H1 (cell line): ENCODE results near the gene RASAL2. TPM values are rescaled to one million over a fixed set of nuclear protein-coding genes. Genes with fewer than 3 reads are reported as not detected.

ENCODE experiments used
- CTCF ChIA-PET: fragments of 300-600 bp; sonication (Branson Sonifier 250); formaldehyde crosslinking; loops from one replicate; lab custom pipeline; 2021; ENCODE audit not compliant: partially characterized antibody; lab: Charles Lee
- POLR2A ChIA-PET: fragments of 300-600 bp; sonication (Branson Sonifier 250); formaldehyde crosslinking; loops from one replicate; lab custom pipeline; 2021; ENCODE audit warnings: inconsistent platforms; ENCODE audit not compliant: partially characterized antibody; lab: Charles Lee
- DNase-seq, 2 experiments: peaks; one replicate each; pipeline versions ENCODE4 v3.0.0 to v3.0.0-alpha.2; 2010 to 2022; ENCODE audit warnings: low spot score in 2 of 2, low read depth in 1 of 2, mixed read lengths in 1 of 2
- FAIRE-seq: peaks from 2 replicates; lab custom pipeline; 2011; peaks lifted over from hg19 to GRCh38; lab: Jason Lieb, UNC
- H2AFZ ChIP-seq: 2 replicates; pipeline ENCODE4 v1.8.1; 2012; ENCODE audit warnings: low read length, inconsistent platforms
- H2AK5ac ChIP-seq: 2 replicates; pipeline ENCODE4 v1.6.1; 2013; ENCODE audit warnings: low read depth, low read length
- H2BK120ac ChIP-seq: replicated peaks from 2 replicates; pipeline ENCODE3; 2013; ENCODE audit warnings: low read depth, low read length, inconsistent platforms
- H2BK12ac ChIP-seq: 2 replicates; pipeline ENCODE4 v1.6.1; 2013; ENCODE audit warnings: low read depth, low read length
- H2BK15ac ChIP-seq: 2 replicates; pipeline ENCODE4 v1.6.1; 2013; ENCODE audit warnings: low read length
- H2BK20ac ChIP-seq: 2 replicates; pipeline ENCODE4 v1.6.1; 2013; ENCODE audit warnings: low read length
- H2BK5ac ChIP-seq: 2 replicates; pipeline ENCODE4 v1.6.1; 2013; ENCODE audit warnings: low read depth, low read length
- H3K14ac ChIP-seq: 2 replicates; pipeline ENCODE4 v1.6.1; 2013; ENCODE audit warnings: inconsistent platforms; ENCODE audit not compliant: insufficient read length
- H3K18ac ChIP-seq: 2 replicates; pipeline ENCODE4 v1.6.1; 2013; ENCODE audit warnings: low read length; ENCODE audit errors: extremely low read depth
- H3K23ac ChIP-seq: 2 replicates; pipeline ENCODE4 v1.6.1; 2013; ENCODE audit warnings: inconsistent platforms; ENCODE audit not compliant: insufficient read length
- H3K23me2 ChIP-seq: 2 replicates; pipeline ENCODE4 v1.6.1; 2013; ENCODE audit warnings: low read depth, low read length
- H3K27ac ChIP-seq: 2 replicates; pipeline ENCODE4 v1.6.1; 2011; ENCODE audit warnings: low read depth, low read length, inconsistent platforms
- H3K27me3 ChIP-seq, 4 experiments: replicated peaks in 1 of 4; 1 replicate in 1 of 4; 2 replicates in 3 of 4; pipeline versions ENCODE4 v1.6.1 to v1.8.1; 2011 to 2013; ENCODE audit warnings: low read length in 3 of 4, mild to moderate bottlenecking in 3 of 4, inconsistent platforms in 2 of 4, mixed read lengths in 2 of 4, moderate library complexity in 1 of 4; ENCODE audit not compliant: control insufficient read depth in 3 of 4, insufficient read depth in 3 of 4; ENCODE audit errors: extremely low read depth in 1 of 4
- H3K36me3 ChIP-seq, 4 experiments: 2 replicates each; pipeline versions ENCODE4 v1.6.1 to v1.8.1; 2011 to 2013; ENCODE audit warnings: mild to moderate bottlenecking in 4 of 4, low read length in 3 of 4, moderate library complexity in 2 of 4, control low read depth in 1 of 4, inconsistent platforms in 1 of 4; ENCODE audit not compliant: insufficient read depth in 4 of 4, control insufficient read depth in 2 of 4
- H3K4ac ChIP-seq: replicated peaks from 2 replicates; pipeline ENCODE3; 2013; ENCODE audit warnings: low read length, low read depth, mixed read lengths, inconsistent platforms; ENCODE audit not compliant: insufficient read length
- H3K4me1 ChIP-seq, 4 experiments: replicated peaks in 1 of 4; 1 replicate in 1 of 4; 2 replicates in 3 of 4; pipeline versions ENCODE4 v1.6.1 to v1.8.1; 2011 to 2013; ENCODE audit warnings: low read length in 3 of 4, inconsistent platforms in 2 of 4, mixed read lengths in 1 of 4; ENCODE audit not compliant: insufficient read depth in 4 of 4, control insufficient read depth in 3 of 4
- H3K4me2 ChIP-seq, 2 experiments: 2 replicates each; pipeline versions ENCODE4 v1.6.1 to v1.8.1; 2011 to 2013; ENCODE audit warnings: low read depth in 2 of 2, low read length in 2 of 2, control low read depth in 1 of 2, inconsistent platforms in 1 of 2, mild to moderate bottlenecking in 1 of 2; ENCODE audit not compliant: insufficient read depth in 1 of 2
- H3K4me3 ChIP-seq, 4 experiments: fragments of 200-600, 300-600 bp in 1 of 4; sonication (generic), shearing (Covaris generic), sonication (Bioruptor Twin) in 1 of 4; 2 replicates each; pipeline versions ENCODE4 v1.5.1 to v1.8.1; 2011 to 2016; ENCODE audit warnings: low read length in 4 of 4, low read depth in 3 of 4, control low read depth in 2 of 4, inconsistent platforms in 2 of 4, mild to moderate bottlenecking in 2 of 4, mixed read lengths in 1 of 4, moderate library complexity in 1 of 4; ENCODE audit not compliant: insufficient read depth in 2 of 4; ENCODE audit errors: extremely low read depth in 1 of 4
- H3K56ac ChIP-seq: replicated peaks from 2 replicates; pipeline ENCODE3; 2013; ENCODE audit warnings: low read depth, mild to moderate bottlenecking, mixed read lengths, low read length, inconsistent platforms; ENCODE audit not compliant: insufficient read length
- H3K79me1 ChIP-seq: 2 replicates; pipeline ENCODE4 v1.6.1; 2013; ENCODE audit warnings: low read depth, low read length, control low read depth
- H3K79me2 ChIP-seq, 2 experiments: 2 replicates each; pipeline versions ENCODE4 v1.6.1 to v1.8.1; 2012 to 2013; ENCODE audit warnings: low read length in 2 of 2, mild to moderate bottlenecking in 2 of 2, inconsistent platforms in 1 of 2; ENCODE audit not compliant: insufficient read depth in 2 of 2, control insufficient read depth in 1 of 2
- H3K9ac ChIP-seq, 4 experiments: replicated peaks in 1 of 4; 1 replicate in 1 of 4; 2 replicates in 3 of 4; pipeline versions ENCODE4 v1.6.1 to v1.8.1; 2011 to 2013; ENCODE audit warnings: low read depth in 3 of 4, low read length in 3 of 4, control low read depth in 2 of 4, mild to moderate bottlenecking in 2 of 4, moderate library complexity in 2 of 4, inconsistent platforms in 1 of 4; ENCODE audit errors: extremely low read depth in 1 of 4
- H3K9me3 ChIP-seq, 2 experiments: 2 replicates each; pipeline versions ENCODE4 v1.6.1 to v1.8.1; 2012 to 2013; ENCODE audit warnings: mild to moderate bottlenecking in 2 of 2, moderate library complexity in 2 of 2, control low read depth in 1 of 2, inconsistent platforms in 1 of 2, low read depth in 1 of 2, low read length in 1 of 2, mixed read lengths in 1 of 2; ENCODE audit not compliant: insufficient read depth in 2 of 2
- H4K20me1 ChIP-seq, 2 experiments: replicated peaks in 1 of 2; 2 replicates each; pipeline versions ENCODE3 to v1.8.1; 2011 to 2013; ENCODE audit warnings: inconsistent platforms in 2 of 2, low read length in 2 of 2, mild to moderate bottlenecking in 1 of 2; ENCODE audit not compliant: insufficient read depth in 2 of 2, control insufficient read depth in 1 of 2
- H4K5ac ChIP-seq: 2 replicates; pipeline ENCODE4 v1.6.1; 2013; ENCODE audit warnings: low read length, low read depth, mixed read lengths, inconsistent platforms; ENCODE audit not compliant: insufficient read length
- H4K8ac ChIP-seq: 2 replicates; pipeline ENCODE4 v1.8.0; 2013; ENCODE audit warnings: mild to moderate bottlenecking, moderate library complexity, low read length, inconsistent platforms; ENCODE audit not compliant: insufficient read depth; ENCODE audit errors: extremely low read depth
- H4K91ac ChIP-seq: replicated peaks from 2 replicates; pipeline ENCODE3; 2013; ENCODE audit warnings: low read length, mixed read lengths, inconsistent platforms; ENCODE audit not compliant: insufficient read length
- BRCA1 ChIP-seq: IDR thresholded peaks from 2 replicates; pipeline ENCODE4 v1.6.1; 2012; ENCODE audit warnings: low read depth, low read length, improper control_type of control experiment
- CBX5 ChIP-seq: fragments of 300-800, 300-1000 bp; sonication (generic); IDR thresholded peaks from 2 replicates; pipeline ENCODE4 v1.7.1; 2016; ENCODE audit warnings: antibody characterized with exemption, low read length, low read depth
- CREB1 ChIP-seq: IDR thresholded peaks from 2 replicates; pipeline ENCODE4 v1.6.1; 2012; ENCODE audit warnings: inconsistent platforms
- FOSL1 ChIP-seq: IDR thresholded peaks from 2 replicates; pipeline ENCODE4 v1.6.1; 2011; ENCODE audit warnings: mild to moderate bottlenecking, low read depth, low read length, moderate library complexity; ENCODE audit not compliant: insufficient read depth
- GTF2F1 ChIP-seq: IDR thresholded peaks from 2 replicates; pipeline ENCODE4 v1.6.1; 2012; ENCODE audit warnings: low read depth, low read length, improper control_type of control experiment, borderline replicate concordance
- HDAC2 ChIP-seq, 2 experiments: fragments of 300-600 bp in 1 of 2; sonication (generic) in 1 of 2; IDR thresholded peaks; 2 replicates each; pipeline ENCODE4 v1.6.1; 2011 to 2012; ENCODE audit warnings: low read depth in 2 of 2, low read length in 2 of 2, mild to moderate bottlenecking in 2 of 2, moderate library complexity in 2 of 2, borderline replicate concordance in 1 of 2, inconsistent platforms in 1 of 2
- KDM5A ChIP-seq: fragments of 200-600 bp; IDR thresholded peaks from 2 replicates; pipeline ENCODE4 v1.7.1; 2012; ENCODE audit warnings: mild to moderate bottlenecking, low read length, inconsistent platforms, mixed read lengths
- RBBP5 ChIP-seq: IDR thresholded peaks from 2 replicates; pipeline ENCODE4 v1.7.1; 2012; ENCODE audit warnings: low read depth, mild to moderate bottlenecking, inconsistent platforms, low read length, moderate library complexity, borderline replicate concordance
- RNF2 ChIP-seq: fragments of 200-900, 300-1000 bp; sonication (generic); IDR thresholded peaks from 2 replicates; pipeline ENCODE4 v1.7.1; 2016; ENCODE audit warnings: borderline replicate concordance, low read depth, mild to moderate bottlenecking, antibody characterized with exemption, low read length; ENCODE audit not compliant: poor library complexity, severe bottlenecking; ENCODE audit errors: missing control alignments
- SP1 ChIP-seq: IDR thresholded peaks from 2 replicates; pipeline ENCODE4 v1.6.1; 2011; ENCODE audit warnings: low read depth, low read length
- SP4 ChIP-seq: IDR thresholded peaks from 2 replicates; pipeline ENCODE4 v1.6.1; 2012; ENCODE audit warnings: low read length, inconsistent platforms
- YY1 ChIP-seq: IDR thresholded peaks from 2 replicates; pipeline ENCODE4 v1.6.1; 2011; ENCODE audit warnings: low read depth, mild to moderate bottlenecking, low read length
- WGBS, 2 experiments: shearing (Covaris generic) in 1 of 2; methylation state at CpG; one replicate each; pipeline versions ENCODE4 v1.1.6 to v1.1.7; 2013 to 2015; ENCODE audit warnings: low lambda C conversion rate in 2 of 2, mixed read lengths in 2 of 2, inconsistent platforms in 1 of 2, low coverage in 1 of 2, missing lambda C conversion rate in 1 of 2; ENCODE audit not compliant: insufficient replicate concordance in 2 of 2, insufficient coverage in 1 of 2, insufficient read length in 1 of 2; ENCODE audit errors: extremely low coverage in 1 of 2, missing lambda C conversion rate in 1 of 2; 5-methylcytosine and 5-hydroxymethylcytosine counted together
- polyA plus RNA-seq, 7 experiments: library from polyadenylated mRNA; depleted of rRNA in 3 of 7; stranded (reverse) in 5 of 7; unstranded in 2 of 7; fragments of >200 nt in 5 of 7; fragments of 200-250 nt in 2 of 7; gene quantifications; 1 replicate in 5 of 7; 2 replicates in 1 of 7; 4 replicates in 1 of 7; pipeline versions ENCODE4 v1.2.1 to v1.2.3, GENCODE V29; 2011 to 2013; ENCODE audit warnings: missing spikeins in 2 of 7, mixed read lengths in 2 of 7
- total RNA-seq: library from RNA; stranded (reverse); fragmentation: NEBNext Ultra II Directional; extraction: Animal tissue kit (Norgen Biotek cat#: 25700); gene quantifications from 2 replicates; pipeline ENCODE4 v1.2.1, GENCODE V29; 2021
- TF ChIP-seq, protein P1 (sequence below): IDR thresholded peaks from 2 replicates; pipeline ENCODE4 v1.6.1; 2012; ENCODE audit warnings: low read length, inconsistent platforms

The RASAL2 gene
- total and polyA plus RNA-seq, 2 of the 8 experiments (the other 6 are each of a cell fraction or from before 2014, with no cell fraction given): 15.9 to 32.5 TPM

- no peak overlapping the region for H2BK5ac ChIP-seq
- H3K27ac ChIP-seq: no peak overlapping the region
- peaks cover 0 to 54% of the 10 kb centered on the region in 2 experiments; a peak in 3 of 4 replicates for H3K79me2 ChIP-seq
- no peak overlapping the region for H4K8ac ChIP-seq
- no peaks in the 10 kb centered on the region; the same call in 1 of the 2 replicates for H3K79me1 ChIP-seq
- H4K5ac ChIP-seq: no peak overlapping the region
- no peak overlapping the region for H2BK12ac ChIP-seq
- no peak overlapping the region for H3K4ac ChIP-seq
- H4K20me1 ChIP-seq: no peaks in the 10 kb centered on the region
- no peak overlapping the region for H3K56ac ChIP-seq
- H3K27me3 ChIP-seq: no peaks in the 10 kb centered on the region
- H2BK15ac ChIP-seq: no peak overlapping the region
- POLR2A ChIA-PET: no interaction called here
- no peak overlapping the region for H3K23ac ChIP-seq
- H3K36me3 ChIP-seq: no peaks in the 10 kb centered on the region
- H3K18ac ChIP-seq: no peak overlapping the region
- H3K4me3 ChIP-seq: no peak overlapping the region
- no peak overlapping the region for H2BK120ac ChIP-seq
- no peaks in the 10 kb centered on the region; a peak in 1 of 7 replicates for H3K4me1 ChIP-seq
- FAIRE-seq (no peak), DNase-seq (no peak)
- WGBS, 2 experiments: 73% methylated on average over 2 of the region's 2 CpGs; no CpG with 5 or more reads in 1 of the 2 experiments
- H3K23me2 ChIP-seq: no peaks in the 10 kb centered on the region
- no peak overlapping the region for H2BK20ac ChIP-seq
- no peak overlapping the region for H2AK5ac ChIP-seq
- H3K4me2 ChIP-seq: no peak overlapping the region
- H4K91ac ChIP-seq: no peak overlapping the region
- CTCF ChIA-PET: interaction anchor here (0.7 to 1.7 kb wide), 5 partner anchors 17 to 105 kb away, joined by 3 to 4 read pairs (median 3); no protein-coding TSS in a partner anchor
- no peaks in the 10 kb centered on the region for H3K9me3 ChIP-seq
- H3K9ac ChIP-seq: no peak overlapping the region
- no peak overlapping the region for H3K14ac ChIP-seq
- H2AFZ ChIP-seq: no peak overlapping the region
- no peak for TF ChIP-seq BRCA1
- no peak for TF ChIP-seq RNF2
- TF ChIP-seq CREB1: no peak
- TF ChIP-seq, protein P1, sequence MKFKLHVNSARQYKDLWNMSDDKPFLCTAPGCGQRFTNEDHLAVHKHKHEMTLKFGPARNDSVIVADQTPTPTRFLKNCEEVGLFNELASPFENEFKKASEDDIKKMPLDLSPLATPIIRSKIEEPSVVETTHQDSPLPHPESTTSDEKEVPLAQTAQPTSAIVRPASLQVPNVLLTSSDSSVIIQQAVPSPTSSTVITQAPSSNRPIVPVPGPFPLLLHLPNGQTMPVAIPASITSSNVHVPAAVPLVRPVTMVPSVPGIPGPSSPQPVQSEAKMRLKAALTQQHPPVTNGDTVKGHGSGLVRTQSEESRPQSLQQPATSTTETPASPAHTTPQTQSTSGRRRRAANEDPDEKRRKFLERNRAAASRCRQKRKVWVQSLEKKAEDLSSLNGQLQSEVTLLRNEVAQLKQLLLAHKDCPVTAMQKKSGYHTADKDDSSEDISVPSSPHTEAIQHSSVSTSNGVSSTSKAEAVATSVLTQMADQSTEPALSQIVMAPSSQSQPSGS: no peak
- TF ChIP-seq HDAC2 (IDR thresholded peaks at IDR 0.05; ENCODE audit: borderline replicate concordance in 1 of 2, low read depth in 2 of 2, low read length in 2 of 2): no peak
- TF ChIP-seq KDM5A: no peak
- TF ChIP-seq FOSL1: no peak
- no peak for TF ChIP-seq SP4
- no peak for TF ChIP-seq YY1
- TF ChIP-seq GTF2F1: no peak
- TF ChIP-seq SP1: no peak
- no peak for TF ChIP-seq CBX5
- TF ChIP-seq RBBP5: no peak
Observed at GRCh38 chr1:178137238-178137637, 43.3 kb downstream of the RASAL2 start.
